DOHH2 (cell line): ENCODE measurements around the gene PLEKHG4B.

Experiments used
- H3F3A ChIP-seq: fragments of 200-600 bp; sonication (generic), shearing (Covaris generic); 2 replicates; pipeline ENCODE4 v1.6.0; 2016; ENCODE audit warnings: antibody characterized with exemption, mild to moderate bottlenecking; ENCODE audit not compliant: control insufficient read depth, insufficient read depth
- H3K27ac ChIP-seq: fragments of 200-600 bp; sonication (generic); 2 replicates; pipeline ENCODE4 v1.5.1; 2014; ENCODE audit warnings: low read depth, mild to moderate bottlenecking, low read length, moderate library complexity
- H3K27me3 ChIP-seq: fragments of 200-600 bp; sonication (generic); 2 replicates; pipeline ENCODE4 v1.6.1; 2014; ENCODE audit warnings: mild to moderate bottlenecking, low read length, mixed read lengths; ENCODE audit not compliant: control insufficient read depth
- H3K36me3 ChIP-seq: fragments of 200-600 bp; sonication (generic); 2 replicates; pipeline ENCODE4 v1.6.1; 2014; ENCODE audit warnings: mild to moderate bottlenecking, low read length, moderate library complexity, mixed read lengths; ENCODE audit not compliant: control insufficient read depth
- H3K4me1 ChIP-seq: fragments of 200-600 bp; sonication (generic); 2 replicates; pipeline ENCODE4 v1.6.1; 2014; ENCODE audit warnings: mild to moderate bottlenecking, low read length, mixed read lengths; ENCODE audit not compliant: control insufficient read depth
- H3K4me2 ChIP-seq: fragments of 200-600 bp; sonication (generic); 2 replicates; pipeline ENCODE4 v1.6.0; 2014; ENCODE audit warnings: mild to moderate bottlenecking, low read length, moderate library complexity
- H3K4me3 ChIP-seq: fragments of 200-600 bp; sonication (generic); 2 replicates; pipeline ENCODE4 v1.5.1; 2014; ENCODE audit warnings: mild to moderate bottlenecking, low read length, mixed read lengths
- H3K79me2 ChIP-seq: fragments of 200-600 bp; sonication (generic); 2 replicates; pipeline ENCODE4 v1.6.1; 2014; ENCODE audit warnings: mild to moderate bottlenecking, low read length, mixed read lengths; ENCODE audit not compliant: control insufficient read depth
- H3K9me2 ChIP-seq: fragments of 200-600 bp; sonication (generic); replicated peaks from 2 replicates; pipeline ENCODE4 v1.6.1; 2014; ENCODE audit warnings: mild to moderate bottlenecking, low read length, mixed read lengths; ENCODE audit not compliant: control insufficient read depth
- H3K9me3 ChIP-seq: fragments of 200-600 bp; sonication (generic); 2 replicates; pipeline ENCODE4 v1.6.1; 2014; ENCODE audit warnings: antibody characterized with exemption, low read length, mixed read lengths; ENCODE audit not compliant: control insufficient read depth, insufficient read depth
- H4K20me1 ChIP-seq: fragments of 200-600 bp; sonication (generic); 2 replicates; pipeline ENCODE4 v1.6.0; 2014; ENCODE audit warnings: low read depth, mild to moderate bottlenecking, antibody characterized with exemption, low read length, moderate library complexity; ENCODE audit not compliant: control insufficient read depth, insufficient read depth
- EZH2phosphoT487 ChIP-seq: fragments of 200-600 bp; sonication (generic); IDR thresholded peaks from 2 replicates; pipeline ENCODE4 v1.6.1; 2017; ENCODE audit warnings: borderline replicate concordance, mild to moderate bottlenecking, antibody characterized with exemption, low read length, moderate library complexity, mixed read lengths
- TF ChIP-seq, protein P1 (sequence below): fragments of 200-600 bp; sonication (generic); IDR thresholded peaks from one replicate; pipeline ENCODE4 v1.5.1; 2014; ENCODE audit warnings: antibody characterized with exemption, mild to moderate bottlenecking, low read depth, low read length; ENCODE audit not compliant: poor library complexity, severe bottlenecking

Gene PLEKHG4B

DNA sequence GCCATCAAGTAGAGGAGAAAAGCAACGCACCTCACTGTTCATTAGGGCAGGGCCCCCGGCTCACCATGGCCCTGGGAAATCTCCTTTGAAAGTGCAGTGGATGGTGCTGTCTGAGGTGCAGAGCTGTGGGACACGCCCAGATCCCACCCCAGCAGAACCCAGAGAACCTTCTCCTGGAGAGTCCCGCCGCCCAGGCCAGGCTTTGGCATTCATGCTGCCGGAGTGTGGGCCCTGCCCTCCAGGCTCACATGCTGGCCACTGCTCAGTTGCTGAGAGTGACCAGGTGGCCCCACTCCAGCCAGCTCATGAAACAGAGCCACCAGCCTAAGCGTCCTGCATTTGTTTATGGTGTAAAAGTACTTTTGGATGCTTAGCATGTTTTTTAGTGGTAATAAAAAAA is 75.5 kb downstream of the PLEKHG4B start:
- no peaks in the 10 kb centered on the region for H3K36me3 ChIP-seq
- no peaks in the 10 kb centered on the region for H3K4me1 ChIP-seq
- no peaks in the 10 kb centered on the region for H3F3A ChIP-seq
- no peaks in the 10 kb centered on the region for H3K79me2 ChIP-seq
- no peak for TF ChIP-seq EZH2phosphoT487
- TF ChIP-seq, protein P1, sequence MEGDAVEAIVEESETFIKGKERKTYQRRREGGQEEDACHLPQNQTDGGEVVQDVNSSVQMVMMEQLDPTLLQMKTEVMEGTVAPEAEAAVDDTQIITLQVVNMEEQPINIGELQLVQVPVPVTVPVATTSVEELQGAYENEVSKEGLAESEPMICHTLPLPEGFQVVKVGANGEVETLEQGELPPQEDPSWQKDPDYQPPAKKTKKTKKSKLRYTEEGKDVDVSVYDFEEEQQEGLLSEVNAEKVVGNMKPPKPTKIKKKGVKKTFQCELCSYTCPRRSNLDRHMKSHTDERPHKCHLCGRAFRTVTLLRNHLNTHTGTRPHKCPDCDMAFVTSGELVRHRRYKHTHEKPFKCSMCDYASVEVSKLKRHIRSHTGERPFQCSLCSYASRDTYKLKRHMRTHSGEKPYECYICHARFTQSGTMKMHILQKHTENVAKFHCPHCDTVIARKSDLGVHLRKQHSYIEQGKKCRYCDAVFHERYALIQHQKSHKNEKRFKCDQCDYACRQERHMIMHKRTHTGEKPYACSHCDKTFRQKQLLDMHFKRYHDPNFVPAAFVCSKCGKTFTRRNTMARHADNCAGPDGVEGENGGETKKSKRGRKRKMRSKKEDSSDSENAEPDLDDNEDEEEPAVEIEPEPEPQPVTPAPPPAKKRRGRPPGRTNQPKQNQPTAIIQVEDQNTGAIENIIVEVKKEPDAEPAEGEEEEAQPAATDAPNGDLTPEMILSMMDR: no peak
- H3K27me3 ChIP-seq: no peaks in the 10 kb centered on the region
- H3K9me2 ChIP-seq: no peaks in the 10 kb centered on the region
- H3K4me3 ChIP-seq: no peak overlapping the region
- no peak overlapping the region for H3K4me2 ChIP-seq
- no peak overlapping the region for H3K27ac ChIP-seq
- H4K20me1 ChIP-seq: no peaks in the 10 kb centered on the region
- no peaks in the 10 kb centered on the region for H3K9me3 ChIP-seq

DNA sequence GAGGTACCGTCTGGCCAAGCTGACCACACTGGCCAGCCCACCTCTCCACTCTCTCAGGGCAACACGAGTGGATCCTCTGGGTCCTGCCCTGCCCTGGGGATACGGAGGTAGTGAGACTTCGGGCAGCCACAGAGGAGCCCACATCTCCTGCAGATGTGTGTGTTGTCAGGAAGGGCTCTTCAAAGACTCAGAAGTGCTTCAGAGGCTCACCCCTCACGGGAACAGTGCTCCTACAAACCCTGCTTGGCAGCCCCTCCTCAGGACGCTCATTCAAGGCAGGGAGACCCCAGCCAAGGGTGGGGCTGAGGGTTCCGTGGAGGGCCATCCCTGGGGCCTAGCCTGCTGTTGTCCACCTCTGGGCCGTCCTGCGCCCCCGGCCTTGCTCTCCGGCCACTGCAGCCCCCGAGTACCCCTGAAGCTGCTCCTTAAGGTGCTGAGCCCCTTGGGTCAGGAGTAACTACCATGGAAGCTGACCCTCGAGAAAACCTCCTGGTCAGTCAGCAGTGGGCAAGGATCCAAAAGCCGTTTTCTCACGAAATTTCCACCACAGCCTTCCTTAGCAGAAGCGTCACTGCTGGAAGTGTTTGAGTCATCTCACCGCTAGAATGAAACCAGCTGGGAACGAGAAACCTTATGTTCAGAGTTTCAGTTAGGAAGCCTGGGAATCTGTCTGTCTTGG is 76.2 kb downstream of the PLEKHG4B start:
- no peaks in the 10 kb centered on the region for H3K27me3 ChIP-seq
- H3K27ac ChIP-seq: no peak overlapping the region
- no peaks in the 10 kb centered on the region for H3K9me2 ChIP-seq
- no peaks in the 10 kb centered on the region for H3K9me3 ChIP-seq
- no peaks in the 10 kb centered on the region for H3K79me2 ChIP-seq
- no peak overlapping the region for H3K4me2 ChIP-seq
- TF ChIP-seq, protein P1: no peak
- no peak for TF ChIP-seq EZH2phosphoT487
- no peaks in the 10 kb centered on the region for H3K36me3 ChIP-seq
- no peaks in the 10 kb centered on the region for H3K4me1 ChIP-seq
- H3K4me3 ChIP-seq: no peak overlapping the region
- H4K20me1 ChIP-seq: no peaks in the 10 kb centered on the region
- H3F3A ChIP-seq: no peaks in the 10 kb centered on the region

DNA sequence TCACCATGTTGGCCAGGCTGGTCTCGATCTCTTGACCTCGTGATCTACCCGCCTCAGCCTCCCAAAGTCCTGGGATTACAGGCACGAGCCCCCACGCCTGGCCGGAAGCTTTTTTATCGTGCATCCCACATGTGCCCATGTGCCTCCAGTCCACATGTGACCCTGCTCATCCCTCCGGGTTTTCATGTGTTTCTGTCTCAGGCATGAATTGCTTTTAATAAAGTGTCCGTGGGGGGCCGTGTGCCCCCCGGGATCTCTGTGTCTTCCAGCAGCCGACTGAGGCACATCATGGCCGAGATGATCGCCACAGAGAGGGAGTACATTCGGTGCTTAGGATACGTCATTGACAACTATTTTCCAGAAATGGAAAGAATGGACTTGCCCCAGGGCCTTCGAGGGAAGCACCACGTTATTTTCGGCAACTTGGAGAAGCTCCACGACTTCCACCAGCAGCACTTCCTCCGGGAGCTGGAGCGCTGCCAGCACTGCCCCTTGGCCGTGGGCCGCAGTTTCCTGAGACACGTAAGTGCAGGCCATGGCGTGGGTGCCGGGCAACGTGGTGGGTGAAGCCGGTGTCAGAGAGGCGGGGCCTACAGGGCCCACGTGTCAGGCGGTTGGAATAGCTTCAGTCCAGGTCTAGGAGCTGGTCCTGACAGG is 77.2 kb downstream of the PLEKHG4B start:
- Histone ChIP-seq H3K4me2 (no peak overlapping the region), H3K9me2 (no peaks in the 10 kb centered on the region), H4K20me1 (no peaks in the 10 kb centered on the region), H3K4me1 (no peaks in the 10 kb centered on the region), H3F3A (no peaks in the 10 kb centered on the region), H3K79me2 (no peaks in the 10 kb centered on the region), H3K27me3 (no peaks in the 10 kb centered on the region), H3K4me3 (no peak overlapping the region), H3K27ac (no peak overlapping the region), H3K36me3 (no peaks in the 10 kb centered on the region), H3K9me3 (no peaks in the 10 kb centered on the region)
- no peak for TF ChIP-seq EZH2phosphoT487
- TF ChIP-seq, protein P1: no peak
